ENCODE measurements around the gene WDR83. TPM values are rescaled to one million over a fixed set of nuclear protein-coding genes. Genes with fewer than 3 reads are reported as not detected.

The WDR83 gene
- total and polyA plus RNA-seq, 2 of the 4 experiments (the other 2 are of a cell fraction), result 5.9 to 8.9 TPM

DNA sequence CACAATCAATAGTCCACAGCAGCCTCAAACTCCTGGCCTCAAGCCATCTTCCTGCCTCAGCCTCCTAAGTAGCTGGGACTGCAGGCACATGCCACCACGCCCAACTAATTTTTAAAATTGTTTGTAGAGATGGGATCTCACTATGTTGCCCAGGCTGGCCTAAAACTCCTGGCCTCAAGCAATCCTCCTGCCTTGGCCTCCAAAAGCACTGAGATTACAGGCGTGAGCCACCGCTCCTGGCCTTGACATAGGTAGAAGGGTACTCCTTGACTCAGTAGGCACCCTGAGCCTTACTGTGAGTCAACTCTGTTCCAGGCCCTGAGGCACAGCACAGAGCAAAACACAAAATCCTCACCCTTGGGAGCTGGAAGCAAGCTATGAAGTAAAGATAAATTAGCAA is 49.3 kb downstream of the WDR83 start:
- H3K4me1 ChIP-seq (ENCODE audit: control insufficient read depth, insufficient read depth, low read length), result peaks cover 2% of the 10 kb centered on the region
- POLR2A ChIA-PET (ENCODE audit: unreplicated experiment), result interaction anchor here (0.6 kb wide), 1 partner anchor 223 kb away, joined by 9 read pairs; no protein-coding TSS in a partner anchor
- no peaks in the 10 kb centered on the region for H3K27me3 ChIP-seq (ENCODE audit: control insufficient read depth, insufficient read depth, low read length)
- dilution Hi-C loops (cut with HindIII; ENCODE audit: low sequenced_read_pairs, unreplicated experiment), result no loop called here
- no peak overlapping the region for H3K14ac ChIP-seq (replicated peaks; ENCODE audit: low read depth, low read length)
- H4K91ac ChIP-seq (ENCODE audit: insufficient read depth, low read depth, low read length), result no peak overlapping the region
- CTCF ChIA-PET, result no interaction called here
- H3K4me3 ChIP-seq (ENCODE audit: insufficient read depth, low read depth, low read length), result no peak overlapping the region
- no peak overlapping the region for H3K18ac ChIP-seq (ENCODE audit: low read depth, low read length)
- H3K9me3 ChIP-seq (ENCODE audit: control insufficient read depth, insufficient read depth, low read length), result no peaks in the 10 kb centered on the region
- no peak overlapping the region for H3K23ac ChIP-seq (ENCODE audit: low read depth, low read length)
- TF ChIP-seq NFE2L2 (IDR thresholded peaks at IDR 0.05; ENCODE audit: low read depth, low read length) (no peak), USF2 (IDR thresholded peaks at IDR 0.05; ENCODE audit: low read depth, low read length) (no peak), RCOR1 (IDR thresholded peaks at IDR 0.05; ENCODE audit: insufficient replicate concordance, low read length) (no peak), RAD21 (IDR thresholded peaks at IDR 0.05; ENCODE audit: low read length) (no peak), CEBPB (IDR thresholded peaks at IDR 0.05; ENCODE audit: low read depth, low read length) (no peak)
- intact Hi-C loops (cut with micrococcal nuclease), result no loop called here
- H3K36me3 ChIP-seq (ENCODE audit: control insufficient read depth, insufficient read depth, low read length), result peaks cover 54% of the 10 kb centered on the region
- H2BK120ac ChIP-seq (ENCODE audit: low read depth, low read length), result no peak overlapping the region
- DNase-seq, result no peak
- H3K79me1 ChIP-seq (ENCODE audit: low read depth in 1 of 2, low read length in 2 of 2), result peaks cover 25 to 66% of the 10 kb centered on the region in 2 experiments
- no peak overlapping the region for H2AK9ac ChIP-seq (replicated peaks; ENCODE audit: low read depth, low read length, poor library complexity)
- peaks cover 10% of the 10 kb centered on the region; the same call in 1 of the 2 replicates for H3K9me1 ChIP-seq (ENCODE audit: insufficient read depth, low read length)
- H3K9ac ChIP-seq (ENCODE audit: low read depth, low read length), result no peak overlapping the region
- 100% methylated on average over 1 of the region's 3 CpGs; no CpG with 5 or more reads in 1 of the 2 experiments for WGBS, 2 experiments (ENCODE audit: extremely low coverage in 2 of 2, insufficient read length in 1 of 2)
- H3K4ac ChIP-seq (ENCODE audit: low read depth, low read length), result no peak overlapping the region
- no peak overlapping the region for H3K56ac ChIP-seq (ENCODE audit: extremely low read depth, insufficient read depth, low read length)
- H4K20me1 ChIP-seq (ENCODE audit: insufficient read depth, low read length), result peaks cover 21% of the 10 kb centered on the region
- H2BK15ac ChIP-seq (ENCODE audit: low read depth, low read length), result no peak overlapping the region
- H2AK5ac ChIP-seq (ENCODE audit: low read depth, low read length), result no peak overlapping the region
- BruUV-seq (replicated peaks), result no TSS peak
- no peak overlapping the region for H4K8ac ChIP-seq (ENCODE audit: low read depth in 2 of 2, low read length in 2 of 2)
- H3K27ac ChIP-seq (ENCODE audit: insufficient read depth, low read length), result no peak overlapping the region
- in situ Hi-C loops (cut with MboI; ENCODE audit: low sequenced_read_pairs), result no loop called here
- no peak for ATAC-seq (ENCODE audit: low read depth)
- no peak overlapping the region for H2BK20ac ChIP-seq (ENCODE audit: low read depth, low read length)
- no peak overlapping the region for H2BK5ac ChIP-seq (ENCODE audit: low read depth, low read length, poor library complexity, severe bottlenecking)
- H4K5ac ChIP-seq (ENCODE audit: low read depth, low read length), result no peak overlapping the region
- no peak overlapping the region for H2AFZ ChIP-seq (replicated peaks; ENCODE audit: low read length, poor library complexity)
- no peak overlapping the region for H3K4me2 ChIP-seq (ENCODE audit: low read depth, low read length)
